T-helper 1 cell treated with Interleukin-12 subunit alpha and Interleukin-12 subunit beta and Interleukin-4 antibody, amounts not matched to agents 30 ng/mL and 1 ng/mL, for 36 hours (primary cell): ENCODE measurements around the gene KLHL1. TPM values are rescaled to one million over a fixed set of nuclear protein-coding genes. Genes with fewer than 3 reads are reported as not detected.

Source experiments
- intact Hi-C: fragments of 100-400 bp; cut with micrococcal nuclease; formaldehyde crosslinking; loops from one replicate; pipeline ENCODE4 v1.15.1; 2024
- total RNA-seq: library from RNA; stranded (reverse); gene quantifications from 2 replicates; pipeline ENCODE4 v1.2.3, GENCODE V29; 2022

The KLHL1 gene
- total RNA-seq, 1 donor from 2014 or later = not detected

GRCh38 chr13:69882451-69882850 lies 225.8 kb downstream of the KLHL1 start:
- intact Hi-C loops = no loop called here

- intact Hi-C loops = no loop called here
Measured at GRCh38 chr13:69879936-69880335, 228.3 kb downstream of the KLHL1 start.

- intact Hi-C loops = no loop called here
Measured at GRCh38 chr13:69872321-69873047, 235.8 kb downstream of the KLHL1 start.

- intact Hi-C loops = no loop called here
Measured at GRCh38 chr13:69866555-69866954, 241.7 kb downstream of the KLHL1 start.

GRCh38 chr13:69857183-69857821 lies 250.9 kb downstream of the KLHL1 start:
- intact Hi-C loops = loop anchor here (1.0 to 2.0 kb wide), 2 partner anchors 320 to 1553 kb away; no protein-coding TSS in a partner anchor

- intact Hi-C loops = loop anchor here (2.0 kb wide), 1 partner anchor 1552 kb away; no protein-coding TSS in a partner anchor
Measured at GRCh38 chr13:69856331-69856730, 251.9 kb downstream of the KLHL1 start.

GRCh38 chr13:69828527-69828926 lies 279.7 kb downstream of the KLHL1 start:
- intact Hi-C loops = no loop called here

GRCh38 chr13:69820180-69820579 lies 288.1 kb downstream of the KLHL1 start:
- intact Hi-C loops = no loop called here

GRCh38 chr13:69817333-69817869 lies 290.9 kb downstream of the KLHL1 start:
- intact Hi-C loops = no loop called here

- intact Hi-C loops = no loop called here
Measured at GRCh38 chr13:69809152-69809551, 299.1 kb downstream of the KLHL1 start.

GRCh38 chr13:69796256-69796655 lies 312.0 kb downstream of the KLHL1 start:
- intact Hi-C loops = no loop called here

GRCh38 chr13:69793783-69794453 lies 314.3 kb downstream of the KLHL1 start:
- intact Hi-C loops = no loop called here

- intact Hi-C loops = no loop called here
Measured at GRCh38 chr13:69776937-69777336, 331.3 kb downstream of the KLHL1 start.

- intact Hi-C loops = no loop called here
Measured at GRCh38 chr13:69769608-69770007, 338.6 kb downstream of the KLHL1 start.

GRCh38 chr13:69761581-69761980 lies 346.7 kb downstream of the KLHL1 start:
- intact Hi-C loops = no loop called here

GRCh38 chr13:69755101-69755500 lies 353.2 kb downstream of the KLHL1 start:
- intact Hi-C loops = no loop called here

- intact Hi-C loops = no loop called here
Measured at GRCh38 chr13:69751259-69751658, 357.0 kb downstream of the KLHL1 start.

- intact Hi-C loops = no loop called here
Measured at GRCh38 chr13:69737129-69737935, 370.9 kb downstream of the KLHL1 start.

GRCh38 chr13:69721631-69722030 lies 386.6 kb downstream of the KLHL1 start:
- intact Hi-C loops = no loop called here

GRCh38 chr13:69720278-69720983 lies 387.8 kb downstream of the KLHL1 start:
- intact Hi-C loops = no loop called here

GRCh38 chr13:69706807-69707206 lies 401.4 kb downstream of the KLHL1 start:
- intact Hi-C loops = no loop called here
